HG02870 (cell line): Measurements from ENCODE around the gene MAN1A1.
"Not testable (repeated sequence)": the region's sequence is repeated elsewhere in the genome, so short reads cannot be mapped to it uniquely, and the experiment has no call there.

Experiments used
- ATAC-seq: cut with Tn5 transposase; IDR thresholded peaks from one replicate; pipeline ENCODE4 v1.9.1; 2021; ENCODE audit warnings: mild to moderate bottlenecking, moderate library complexity; ENCODE audit not compliant: unreplicated experiment

The MAN1A1 gene

DNA sequence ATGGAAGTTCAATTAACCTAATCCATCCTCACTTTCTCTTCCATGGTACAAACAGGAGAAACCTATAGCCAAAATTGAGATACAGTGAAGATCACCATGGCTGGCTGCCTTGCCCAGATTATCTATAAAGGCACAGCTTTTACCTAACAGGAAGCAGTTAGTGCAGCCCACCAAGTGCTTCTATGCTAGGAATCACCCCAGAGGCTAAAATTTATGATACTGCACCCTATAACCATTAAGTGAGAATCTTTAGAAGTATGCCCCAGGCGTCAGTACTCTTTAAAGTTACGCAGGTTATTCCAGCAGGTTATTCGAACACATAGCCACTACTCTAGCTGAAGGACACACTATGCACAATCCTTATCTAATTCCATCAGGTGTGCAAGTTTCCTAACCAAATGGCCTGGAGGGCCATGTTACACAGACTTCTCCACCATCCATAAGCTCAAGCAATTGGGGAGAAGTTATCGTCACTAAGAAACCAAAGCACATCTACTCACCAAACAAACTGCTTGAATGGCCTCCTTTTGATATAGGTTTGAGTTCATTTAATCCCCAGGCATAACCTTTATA is 43.1 kb downstream of the MAN1A1 start:
- ATAC-seq: no peak

DNA sequence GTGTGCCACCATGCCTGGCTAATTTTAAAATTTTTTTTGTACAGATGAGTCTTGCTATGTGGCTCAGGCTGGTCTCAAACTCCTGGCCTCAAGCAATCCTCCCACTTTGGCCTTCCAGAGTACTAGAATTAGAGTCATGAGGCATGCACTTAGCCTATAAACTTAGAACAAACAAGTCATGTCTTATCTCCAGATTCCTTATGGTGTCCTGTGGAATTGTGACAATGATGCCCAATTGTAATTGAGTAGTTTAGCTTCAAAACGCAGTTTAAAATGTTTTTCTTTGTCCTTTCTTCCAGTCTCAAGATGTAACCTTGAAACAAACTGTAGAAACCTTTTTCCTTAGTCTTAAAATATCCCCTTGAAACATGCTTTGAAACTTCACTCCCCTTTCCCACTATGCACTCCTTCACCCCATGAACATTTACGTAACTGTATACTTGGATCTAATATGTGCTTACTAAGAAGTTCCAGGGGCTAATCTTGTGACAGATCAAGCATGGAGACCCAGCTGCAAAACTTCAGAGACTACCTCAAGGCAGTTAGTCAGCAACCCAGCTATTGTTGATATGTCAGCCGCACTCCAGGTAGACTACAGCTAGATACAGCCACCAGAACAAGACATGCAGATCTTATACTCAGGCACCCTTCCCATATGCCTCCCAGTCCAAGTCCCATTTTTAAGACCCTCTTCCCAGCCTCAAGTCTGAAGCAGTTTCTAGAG is 46.2 kb downstream of the MAN1A1 start:
- no peak for ATAC-seq

DNA sequence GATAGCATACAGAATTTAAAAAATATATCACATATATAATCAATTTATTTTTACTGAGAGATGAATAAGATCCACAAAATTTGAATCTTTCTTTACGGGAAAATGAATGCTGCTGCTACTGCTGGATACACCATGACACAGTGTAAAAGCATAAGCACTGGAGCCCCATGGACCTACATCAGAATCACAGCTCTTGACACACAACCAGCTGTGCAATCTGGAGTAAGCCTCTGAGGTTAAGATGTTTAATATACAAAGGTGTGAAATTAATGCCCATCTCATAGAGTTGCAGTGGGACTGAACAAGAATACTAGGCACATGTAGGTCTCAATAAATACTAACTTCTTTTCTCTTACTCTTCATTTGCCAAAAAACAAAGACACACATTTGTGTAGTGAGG is 48.1 kb downstream of the MAN1A1 start:
- no peak for ATAC-seq

DNA sequence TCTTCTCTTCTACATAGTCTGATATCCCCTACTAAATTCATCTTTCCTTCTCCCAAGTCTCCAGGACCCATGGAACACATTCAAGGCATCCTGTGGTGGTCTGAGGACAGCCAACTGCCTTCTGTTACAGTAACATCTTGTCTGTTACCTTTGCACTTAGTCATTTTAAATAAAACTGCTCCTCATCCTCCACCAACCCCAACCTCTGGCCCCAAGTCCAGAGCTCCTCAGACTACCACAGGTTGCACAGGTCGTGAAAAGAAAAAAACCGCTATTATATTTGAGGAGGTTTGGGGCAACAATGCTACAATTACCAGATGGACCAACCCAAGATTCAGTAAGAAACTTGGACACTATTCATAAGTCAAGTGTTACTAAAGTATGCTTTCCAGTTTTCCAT is 49.9 kb downstream of the MAN1A1 start:
- ATAC-seq: no peak

DNA sequence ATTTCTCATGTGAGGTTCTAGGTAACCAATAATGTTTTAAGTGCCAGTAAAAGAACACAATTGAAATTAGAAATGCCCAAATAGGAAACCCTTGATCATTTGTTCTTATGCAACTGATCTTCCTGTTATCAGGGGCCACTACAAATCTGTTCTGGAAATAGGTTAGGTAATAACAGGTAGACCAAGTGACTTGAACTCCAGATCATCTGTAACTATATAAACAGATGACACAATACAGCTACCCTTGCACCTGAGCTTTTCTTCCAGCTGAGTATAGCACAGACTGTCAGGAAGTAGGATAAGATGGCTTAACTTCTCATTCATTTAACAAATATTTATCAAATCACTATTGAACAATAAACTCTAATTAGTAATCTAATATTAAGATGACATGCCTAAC is 52.5 kb downstream of the MAN1A1 start:
- ATAC-seq: no peak

DNA sequence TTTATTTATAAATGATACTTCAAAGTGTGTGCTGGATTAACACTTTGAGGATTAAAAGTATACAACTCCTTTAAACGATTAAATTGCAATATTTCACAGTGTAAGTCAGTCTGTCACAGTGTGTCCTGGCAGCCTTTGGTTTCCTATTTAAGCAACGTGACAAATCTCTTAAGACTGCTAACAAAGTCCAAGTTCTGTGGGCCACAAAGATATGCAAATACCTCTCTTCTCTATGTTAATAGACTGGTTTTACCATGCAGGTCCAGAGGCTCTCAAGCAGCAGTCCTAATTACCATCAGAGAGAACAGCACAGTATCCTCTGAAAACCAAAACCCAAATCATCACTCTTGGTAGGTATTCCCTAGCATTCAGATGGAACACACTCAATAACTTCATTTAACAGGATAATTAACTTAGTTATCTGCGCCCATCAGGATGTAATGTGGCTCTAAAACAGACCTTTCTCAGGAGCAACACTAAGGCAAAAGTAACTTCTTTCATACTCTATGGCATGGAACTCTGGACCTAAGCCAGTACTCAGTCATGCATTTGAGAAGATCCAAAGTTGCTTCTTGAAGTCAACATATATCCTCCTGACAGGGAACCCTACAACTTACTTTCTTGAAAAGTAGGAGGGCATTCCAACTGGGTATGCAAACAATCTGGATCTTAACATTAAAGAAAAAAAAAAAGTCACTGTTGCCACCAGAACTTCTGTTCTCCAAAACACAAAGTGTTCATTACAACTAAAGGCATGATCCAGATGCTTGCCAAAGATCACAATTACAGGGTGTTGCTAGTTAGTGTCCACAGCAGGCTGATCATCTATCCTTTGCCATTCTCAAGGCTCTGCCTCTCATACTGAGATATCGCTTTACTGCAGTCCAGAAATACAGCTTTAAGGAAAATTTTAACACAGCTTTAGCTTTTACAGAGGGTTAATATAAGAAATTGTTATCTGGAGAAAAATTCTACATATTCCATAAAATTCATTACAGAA is 53.2 kb downstream of the MAN1A1 start:
- no peak for ATAC-seq

DNA sequence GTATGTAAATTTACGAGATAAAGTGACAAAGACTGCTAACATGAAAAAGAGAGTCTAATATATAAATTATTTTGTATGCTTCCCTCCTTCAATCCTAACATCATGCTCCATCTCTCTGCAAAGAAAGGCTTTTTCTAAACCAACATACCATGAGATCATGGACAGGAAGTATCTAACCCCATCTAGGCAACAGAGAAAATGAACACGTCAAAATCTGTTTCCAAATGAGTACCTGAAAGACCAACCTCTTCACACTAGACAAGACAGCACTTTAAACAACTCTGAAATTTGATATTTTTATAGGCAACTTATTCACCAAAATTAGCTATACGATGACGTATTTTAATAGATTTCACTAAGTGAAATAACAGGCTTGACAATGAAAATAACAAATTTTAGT is 54.6 kb downstream of the MAN1A1 start:
- ATAC-seq: peak; percentile 94

DNA sequence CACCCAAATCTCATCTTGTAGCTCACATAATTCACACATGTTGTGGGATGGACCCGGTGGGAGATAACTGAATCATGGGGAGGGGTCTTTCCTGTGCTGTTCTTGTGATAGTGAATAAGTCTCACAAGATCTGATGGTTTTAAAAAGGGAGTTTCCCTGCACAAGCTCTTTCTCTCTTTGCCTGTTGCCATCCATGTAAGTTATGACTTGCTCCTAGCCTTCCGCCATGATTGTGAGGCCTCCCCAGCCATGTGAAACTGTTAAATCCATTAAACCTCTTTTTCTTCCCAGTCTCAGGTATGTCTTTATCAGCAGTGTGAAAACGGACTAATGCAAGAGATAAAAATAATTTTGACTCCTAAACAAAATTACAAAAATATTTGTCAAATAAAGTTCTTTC is 58.5 kb downstream of the MAN1A1 start:
- ATAC-seq: not testable (repeated sequence)

DNA sequence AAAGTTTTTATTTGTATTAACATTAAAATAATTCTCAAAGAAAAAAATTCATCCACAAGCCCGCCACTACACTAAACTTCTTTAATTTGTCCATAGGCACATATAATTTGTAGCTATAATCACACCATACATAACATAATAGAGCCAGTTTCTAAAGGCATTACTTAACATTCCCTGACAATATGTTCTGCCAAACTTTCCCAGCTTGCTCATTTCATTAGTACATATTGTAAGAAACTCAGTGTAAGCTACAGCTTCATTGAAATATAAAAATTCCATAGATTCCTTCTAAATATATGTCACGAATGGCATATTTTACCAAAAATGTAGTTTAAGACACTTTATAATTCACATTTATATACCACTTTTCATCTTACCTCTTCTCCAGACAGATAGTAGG is 59.3 kb downstream of the MAN1A1 start:
- no peak for ATAC-seq

DNA sequence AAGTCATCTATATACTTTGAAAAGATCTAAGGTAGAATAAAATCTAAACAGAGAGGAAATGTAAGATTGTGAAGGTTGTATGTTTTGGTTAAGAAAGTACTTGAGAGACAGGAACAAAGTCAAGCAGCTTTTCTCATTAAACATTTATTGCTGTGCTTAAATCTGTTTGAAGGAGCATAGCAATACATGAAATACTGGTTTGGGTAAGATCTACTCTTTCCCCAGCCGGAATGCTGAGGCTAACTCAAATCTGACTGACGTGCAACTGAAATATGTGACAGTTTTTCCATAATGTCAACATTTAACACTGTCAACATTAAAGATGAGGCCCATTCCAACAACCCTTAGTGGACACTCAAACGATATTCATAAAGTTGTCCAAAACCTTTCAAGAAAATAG is 59.9 kb downstream of the MAN1A1 start:
- ATAC-seq: no peak

DNA sequence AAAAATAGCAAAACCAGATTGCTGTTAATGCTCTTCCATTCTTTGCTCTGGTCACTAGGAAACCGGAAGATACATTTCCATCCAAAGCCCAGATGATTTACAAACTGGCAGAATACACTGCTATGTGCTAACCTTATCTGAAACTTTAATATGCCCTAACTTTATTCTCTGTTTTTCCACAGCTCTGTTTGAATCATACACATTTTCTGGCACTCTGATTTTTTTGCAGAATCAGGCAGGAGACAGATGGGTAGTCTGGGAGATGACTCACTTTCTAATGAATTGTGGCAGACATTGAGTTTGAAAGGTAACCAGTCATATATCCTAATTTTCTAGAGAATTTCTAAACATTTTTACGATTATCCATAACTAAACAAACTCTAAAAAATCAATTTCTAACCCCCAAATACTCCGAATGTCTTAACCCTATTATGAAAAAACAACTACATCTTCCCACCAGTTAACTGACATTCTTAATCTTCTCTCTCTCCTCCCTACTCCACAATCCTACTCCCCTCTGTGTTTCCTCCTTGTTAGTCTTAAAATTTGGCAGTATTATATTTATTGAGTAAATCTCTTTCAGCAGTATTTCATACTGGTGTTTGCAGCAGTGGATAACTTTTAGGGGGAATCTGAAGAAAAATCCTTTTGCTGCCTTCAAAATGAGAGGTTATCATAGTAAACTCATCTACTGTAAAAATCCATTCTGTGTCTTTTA is 63.5 kb downstream of the MAN1A1 start:
- ATAC-seq: no peak

DNA sequence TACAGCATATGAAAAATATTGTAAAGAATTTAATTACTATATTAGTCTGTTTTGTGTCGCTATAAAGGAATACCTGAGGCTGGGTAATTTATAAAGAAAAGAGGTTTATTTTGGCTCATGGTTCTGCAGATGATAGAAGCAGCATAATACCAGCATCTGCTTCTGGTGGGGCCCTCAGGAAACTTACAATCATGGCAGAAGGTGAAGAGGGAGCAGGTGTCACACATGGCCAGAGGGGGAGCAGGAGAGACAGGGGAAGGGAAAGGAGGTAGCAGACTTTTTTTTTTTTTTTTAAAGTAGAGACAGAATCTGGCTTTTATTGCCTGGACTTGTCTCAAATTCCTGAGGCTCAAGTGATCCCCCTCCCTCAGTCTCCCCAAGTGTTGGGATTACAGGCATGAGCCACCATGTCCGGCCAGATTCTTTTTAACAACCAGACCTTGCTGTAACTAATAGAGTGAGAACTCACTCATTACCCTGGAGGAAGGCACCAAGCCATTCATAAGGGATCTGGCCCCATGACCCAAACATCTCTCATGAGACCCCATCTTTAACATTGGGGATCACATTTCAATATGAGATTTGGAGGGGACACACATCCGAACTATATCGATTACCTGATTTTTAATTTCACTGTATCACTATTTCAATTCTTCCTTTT is 64.6 kb downstream of the MAN1A1 start:
- no peak for ATAC-seq

DNA sequence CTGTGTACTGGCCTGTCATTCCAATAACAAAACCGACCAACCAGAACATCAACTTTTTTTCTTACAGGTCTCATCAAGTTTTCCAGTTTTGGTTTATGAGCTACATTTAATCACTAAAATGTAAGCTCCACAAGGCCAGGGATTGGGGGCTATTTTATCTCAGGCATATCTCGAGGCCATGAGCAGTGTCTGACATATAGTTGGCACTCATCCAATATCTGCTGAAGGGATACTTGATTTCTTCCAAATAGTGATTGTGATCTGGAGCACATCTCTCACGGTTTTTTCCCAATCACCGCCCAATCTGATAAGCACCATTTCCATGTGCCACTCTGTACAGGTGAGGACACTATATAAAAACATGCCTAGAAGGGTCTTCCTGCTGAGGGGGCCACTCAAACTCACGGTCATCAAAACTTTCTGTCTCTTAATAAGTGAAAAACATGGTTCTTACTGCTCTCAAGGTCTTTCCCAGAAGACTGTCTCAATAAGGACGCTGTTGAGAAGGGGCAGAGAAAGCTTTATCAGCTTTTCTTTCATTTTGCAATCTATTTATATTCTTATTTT is 65.5 kb downstream of the MAN1A1 start:
- ATAC-seq: no peak

DNA sequence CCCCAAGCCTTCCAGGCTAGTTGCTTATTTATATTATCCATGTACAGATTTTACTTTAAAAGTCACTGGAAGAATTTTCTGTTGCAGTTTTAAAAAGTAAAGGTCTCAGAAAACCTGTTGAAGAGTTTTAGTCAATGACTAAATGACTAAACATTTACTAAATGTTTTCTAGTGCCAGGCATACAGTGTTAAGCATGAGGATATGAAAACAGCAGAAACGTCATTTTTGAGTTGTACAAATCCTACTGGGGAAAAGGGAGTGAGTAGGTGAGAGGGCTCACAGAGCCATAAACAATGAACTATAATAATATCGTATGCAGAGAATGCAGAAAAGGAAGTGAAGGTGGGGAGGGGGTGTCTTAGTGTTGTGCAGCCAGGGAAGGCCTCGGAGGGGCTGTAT is 66.3 kb downstream of the MAN1A1 start:
- ATAC-seq: no peak

DNA sequence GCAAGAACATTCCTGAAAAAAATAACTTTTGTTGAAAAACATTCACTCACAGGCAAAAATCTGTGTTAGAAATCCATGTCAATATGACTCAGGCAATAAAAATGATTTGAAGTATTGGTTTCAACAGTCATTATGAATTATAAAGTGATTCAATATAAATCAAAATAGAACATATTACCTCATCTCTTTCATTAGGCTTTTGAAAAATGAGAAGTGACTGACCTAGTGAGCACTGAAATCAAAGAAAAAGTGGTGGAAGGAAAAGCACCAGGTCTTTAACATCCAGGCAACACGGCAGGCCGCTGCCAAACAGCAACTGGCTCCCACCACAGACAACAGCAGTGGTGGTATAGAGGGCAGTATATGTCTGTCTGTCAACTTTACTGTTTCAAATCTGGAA is 68.9 kb downstream of the MAN1A1 start:
- no peak for ATAC-seq

DNA sequence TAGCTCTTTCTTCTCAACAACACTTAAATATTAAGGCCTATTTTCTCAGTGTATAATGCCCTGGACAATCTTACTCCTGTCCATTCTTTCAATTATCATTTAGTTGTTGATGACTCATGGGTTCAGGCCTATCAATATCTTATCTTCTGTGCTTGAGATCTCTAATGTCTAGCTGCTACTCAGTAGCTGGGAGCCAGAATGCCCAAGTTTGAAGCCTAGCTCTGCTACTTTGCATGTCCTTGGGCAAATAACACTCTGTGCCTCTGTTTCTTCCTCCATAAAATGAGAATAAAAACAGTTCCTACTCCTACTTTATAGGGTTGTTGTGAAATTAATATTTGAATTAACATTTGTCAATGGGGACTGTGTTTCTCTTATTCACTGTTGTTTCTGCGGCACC is 69.5 kb downstream of the MAN1A1 start:
- ATAC-seq: no peak

DNA sequence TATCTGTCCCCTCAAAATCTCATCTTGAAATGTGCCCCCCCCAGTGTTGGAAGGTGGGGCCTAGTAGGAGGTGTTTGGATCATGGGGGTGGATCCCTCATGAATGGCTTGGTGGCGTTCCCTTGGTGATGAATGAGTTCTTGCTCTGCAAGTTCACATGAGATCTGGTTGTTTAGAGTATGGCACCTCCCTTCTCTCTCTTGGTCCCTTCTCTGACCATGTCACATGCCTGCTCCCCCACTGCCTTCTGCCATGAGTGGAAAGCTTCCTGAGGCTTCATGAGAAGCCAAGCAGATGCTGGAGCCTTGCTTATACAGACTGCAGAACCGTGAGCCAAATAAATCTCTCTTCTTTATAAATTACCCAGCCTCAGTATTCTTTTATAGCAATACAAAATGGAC is 70.9 kb downstream of the MAN1A1 start:
- ATAC-seq: no peak

DNA sequence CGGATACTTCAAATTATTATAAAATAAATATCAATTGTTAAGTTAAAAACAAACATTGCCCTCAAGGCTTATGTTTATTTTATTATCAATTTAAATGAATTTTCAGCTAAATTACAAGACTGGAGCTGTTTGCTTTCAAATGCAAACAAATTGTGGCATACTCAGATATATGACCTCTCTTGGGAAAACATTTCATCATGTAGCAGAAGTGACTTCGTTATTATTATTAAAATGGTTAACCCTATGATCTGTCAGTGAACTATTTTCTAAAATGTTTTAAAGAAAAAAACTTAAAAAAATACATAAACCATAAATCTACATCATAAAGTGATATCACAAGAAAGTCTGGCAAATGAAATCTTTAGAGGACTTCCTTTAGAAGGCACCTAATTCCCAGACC is 72.5 kb downstream of the MAN1A1 start:
- ATAC-seq: no peak

DNA sequence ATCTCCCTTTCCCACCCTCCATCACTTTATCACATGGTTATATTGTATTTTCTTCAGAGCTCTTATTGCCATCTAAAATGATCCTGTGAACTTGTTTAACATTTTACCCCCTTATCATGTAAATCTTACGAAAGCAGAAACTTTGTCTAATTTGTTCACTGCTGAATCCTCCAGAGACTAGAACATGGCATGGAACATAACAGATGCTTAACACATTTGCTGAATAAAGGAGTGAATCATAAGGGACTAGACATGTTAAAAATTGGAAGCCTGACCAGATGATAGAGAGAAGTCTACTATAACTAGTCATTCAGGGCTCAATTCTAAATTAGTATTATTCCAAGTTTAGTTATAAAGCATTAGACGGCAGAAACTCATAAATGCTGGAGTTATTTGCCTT is 73.3 kb downstream of the MAN1A1 start:
- ATAC-seq: no peak

DNA sequence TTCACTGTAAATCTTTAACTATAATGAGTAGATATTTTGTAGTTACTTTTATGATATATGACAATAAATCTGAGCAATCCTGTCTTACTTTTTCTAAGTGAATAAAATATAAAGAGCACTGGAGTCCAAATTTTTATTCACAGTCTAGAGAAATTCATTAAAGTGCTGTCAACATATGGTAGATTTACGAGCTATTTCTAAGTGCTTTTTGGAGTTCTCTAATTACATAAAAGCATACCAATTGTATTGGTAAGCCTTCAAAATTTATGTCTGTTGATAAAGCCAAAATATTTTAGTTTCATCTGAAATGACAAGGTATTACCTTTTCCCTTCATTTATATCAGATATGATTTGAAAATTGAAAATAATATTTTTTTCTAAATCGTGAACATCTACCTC is 75.4 kb downstream of the MAN1A1 start:
- ATAC-seq: no peak
